Astrocyte (in vitro differentiated cells and primary cell): Measurements from ENCODE around the gene ZFTA.

Experiments used
- EZH2 ChIP-seq: IDR thresholded peaks from 2 replicates; pipeline ENCODE4 v1.6.1; 2012; ENCODE audit warnings: mild to moderate bottlenecking, low read length, inconsistent platforms; ENCODE audit not compliant: insufficient read depth
- TF ChIP-seq, protein P1 (sequence below): IDR thresholded peaks from 2 replicates; pipeline ENCODE4 v1.5.1; 2011; ENCODE audit warnings: low read depth, mild to moderate bottlenecking, inconsistent platforms, low read length, moderate library complexity; ENCODE audit not compliant: insufficient read depth

DNA sequence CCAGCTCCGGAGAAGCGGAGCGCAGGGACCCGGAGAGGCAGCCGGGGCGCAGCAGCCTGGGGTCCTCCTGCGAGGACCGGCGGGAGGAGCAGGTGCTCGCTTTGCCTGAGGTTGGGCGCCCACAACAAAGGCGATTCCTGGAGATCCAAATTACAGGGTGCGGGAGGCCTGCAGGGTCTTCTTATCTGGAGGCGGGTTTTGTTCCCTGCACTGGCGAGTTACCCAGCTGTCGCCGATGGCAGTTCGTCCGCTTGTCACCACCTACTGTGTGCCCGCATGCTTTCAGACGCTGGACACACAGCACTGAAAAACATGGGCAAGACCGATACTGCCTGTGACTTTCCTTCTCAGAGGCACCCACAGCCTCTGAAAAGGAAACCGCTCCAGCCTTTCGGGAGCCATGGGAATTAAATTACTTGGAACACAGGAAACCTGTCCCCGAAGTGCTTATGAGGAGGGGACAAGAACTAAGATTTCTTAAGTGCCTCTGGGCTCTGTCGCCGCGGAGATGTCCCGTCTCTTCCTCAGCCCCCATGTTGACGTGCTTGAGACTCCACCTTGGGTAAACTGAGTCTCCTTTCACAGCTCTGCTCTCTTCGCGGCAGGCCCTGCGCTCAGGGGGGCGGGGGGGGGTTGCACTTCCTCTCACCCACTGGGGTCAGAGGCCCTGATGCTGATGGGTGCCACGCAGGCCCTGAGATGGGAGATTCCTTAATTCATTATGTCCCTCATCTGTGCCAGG lies 1.3 kb upstream of the ZFTA start:
- TF ChIP-seq, protein P1, sequence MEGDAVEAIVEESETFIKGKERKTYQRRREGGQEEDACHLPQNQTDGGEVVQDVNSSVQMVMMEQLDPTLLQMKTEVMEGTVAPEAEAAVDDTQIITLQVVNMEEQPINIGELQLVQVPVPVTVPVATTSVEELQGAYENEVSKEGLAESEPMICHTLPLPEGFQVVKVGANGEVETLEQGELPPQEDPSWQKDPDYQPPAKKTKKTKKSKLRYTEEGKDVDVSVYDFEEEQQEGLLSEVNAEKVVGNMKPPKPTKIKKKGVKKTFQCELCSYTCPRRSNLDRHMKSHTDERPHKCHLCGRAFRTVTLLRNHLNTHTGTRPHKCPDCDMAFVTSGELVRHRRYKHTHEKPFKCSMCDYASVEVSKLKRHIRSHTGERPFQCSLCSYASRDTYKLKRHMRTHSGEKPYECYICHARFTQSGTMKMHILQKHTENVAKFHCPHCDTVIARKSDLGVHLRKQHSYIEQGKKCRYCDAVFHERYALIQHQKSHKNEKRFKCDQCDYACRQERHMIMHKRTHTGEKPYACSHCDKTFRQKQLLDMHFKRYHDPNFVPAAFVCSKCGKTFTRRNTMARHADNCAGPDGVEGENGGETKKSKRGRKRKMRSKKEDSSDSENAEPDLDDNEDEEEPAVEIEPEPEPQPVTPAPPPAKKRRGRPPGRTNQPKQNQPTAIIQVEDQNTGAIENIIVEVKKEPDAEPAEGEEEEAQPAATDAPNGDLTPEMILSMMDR: no peak
- TF ChIP-seq EZH2: no peak
